AG04450 (cell line): Measurements from ENCODE around the gene ZSCAN1. TPM values are rescaled to one million over a fixed set of nuclear protein-coding genes. Genes with fewer than 3 reads are reported as not detected.

Experiments used
- CTCF ChIA-PET: fragments of 300-600, 350-600 bp; formaldehyde crosslinking; extraction: SDS; loops from one replicate; lab custom pipeline; 2022; ENCODE audit warnings: antibody characterized with exemption, inconsistent platforms; lab: Charles Lee
- POLR2A ChIA-PET: fragments of 350-600 bp; formaldehyde crosslinking; extraction: SDS; loops from one replicate; lab custom pipeline; 2021; ENCODE audit warnings: antibody characterized with exemption, inconsistent platforms; lab: Yijun Ruan, JAX
- DNase-seq: peaks from one replicate; pipeline ENCODE4 v3.0.0-alpha.2; 2011; ENCODE audit warnings: low read depth, low spot score
- H3K27ac ChIP-seq: one replicate; pipeline ENCODE4 v1.5.1; 2012; ENCODE audit warnings: low read depth, low read length, control low read depth
- H3K27me3 ChIP-seq: one replicate; pipeline ENCODE4 v1.6.0; 2012; ENCODE audit warnings: low read length; ENCODE audit not compliant: control insufficient read depth, insufficient read depth
- H3K4me3 ChIP-seq: 2 replicates; pipeline ENCODE4 v1.5.1; 2011; ENCODE audit warnings: mild to moderate bottlenecking, low read depth, low read length, control low read depth
- H3K9me3 ChIP-seq: 2 replicates; pipeline ENCODE4 v1.5.1; 2012; ENCODE audit warnings: low read length; ENCODE audit not compliant: control insufficient read depth, insufficient read depth
- polyA plus RNA-seq: library from polyadenylated mRNA; depleted of rRNA; stranded (reverse); fragments of >200 nt; gene quantifications from 2 replicates; pipeline ENCODE4 v1.2.3, GENCODE V29; 2011; rRNA removed
- TF ChIP-seq, protein P1 (sequence below): IDR thresholded peaks from 2 replicates; pipeline ENCODE4 v1.5.1; 2011; ENCODE audit warnings: low read depth, low read length, control low read depth, inconsistent platforms

ZSCAN1 gene
- polyA plus RNA-seq, 1 experiment: not detected

- no peak for DNase-seq
- CTCF ChIA-PET: interaction anchor here (1.3 kb wide), 1 partner anchor 57 kb away, joined by 3 read pairs; no protein-coding TSS in a partner anchor
- peak overlapping the region; percentile 68 for H3K4me3 ChIP-seq
- H3K9me3 ChIP-seq: peaks cover 78% of the 10 kb centered on the region
- POLR2A ChIA-PET: interaction anchor here (0.6 kb wide), 1 partner anchor 84 kb away, joined by 3 read pairs; the partner anchor contains the start of gene ZNF274
- peak overlapping the region; percentile 90 for H3K27ac ChIP-seq
- H3K27me3 ChIP-seq: no peaks in the 10 kb centered on the region
- TF ChIP-seq, protein P1, sequence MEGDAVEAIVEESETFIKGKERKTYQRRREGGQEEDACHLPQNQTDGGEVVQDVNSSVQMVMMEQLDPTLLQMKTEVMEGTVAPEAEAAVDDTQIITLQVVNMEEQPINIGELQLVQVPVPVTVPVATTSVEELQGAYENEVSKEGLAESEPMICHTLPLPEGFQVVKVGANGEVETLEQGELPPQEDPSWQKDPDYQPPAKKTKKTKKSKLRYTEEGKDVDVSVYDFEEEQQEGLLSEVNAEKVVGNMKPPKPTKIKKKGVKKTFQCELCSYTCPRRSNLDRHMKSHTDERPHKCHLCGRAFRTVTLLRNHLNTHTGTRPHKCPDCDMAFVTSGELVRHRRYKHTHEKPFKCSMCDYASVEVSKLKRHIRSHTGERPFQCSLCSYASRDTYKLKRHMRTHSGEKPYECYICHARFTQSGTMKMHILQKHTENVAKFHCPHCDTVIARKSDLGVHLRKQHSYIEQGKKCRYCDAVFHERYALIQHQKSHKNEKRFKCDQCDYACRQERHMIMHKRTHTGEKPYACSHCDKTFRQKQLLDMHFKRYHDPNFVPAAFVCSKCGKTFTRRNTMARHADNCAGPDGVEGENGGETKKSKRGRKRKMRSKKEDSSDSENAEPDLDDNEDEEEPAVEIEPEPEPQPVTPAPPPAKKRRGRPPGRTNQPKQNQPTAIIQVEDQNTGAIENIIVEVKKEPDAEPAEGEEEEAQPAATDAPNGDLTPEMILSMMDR: no peak
Measured at GRCh38 chr19:58098682-58098998, 64.8 kb downstream of the ZSCAN1 start.

Other genes with a start within 250 kb of the ZSCAN1 start
- 2.8 and 2.9 TPM in 2 replicates for gene ZNF552, start 219.1 kb upstream of the ZSCAN1 start, polyA plus RNA-seq
- 5.7 TPM in 2 replicates for gene ZNF587B, start 203.7 kb upstream of the ZSCAN1 start, polyA plus RNA-seq
- 15.7 and 18.3 TPM in 2 replicates for gene ZNF587, start 184.2 kb upstream of the ZSCAN1 start, polyA plus RNA-seq
- gene ZNF814, start 145.0 kb upstream of the ZSCAN1 start, polyA plus RNA-seq: 5.4 and 5.6 TPM in 2 replicates
- 6.2 and 8.4 TPM in 2 replicates for gene ZNF417, start 117.4 kb upstream of the ZSCAN1 start, polyA plus RNA-seq
- gene ZNF418, start 98.6 kb upstream of the ZSCAN1 start, polyA plus RNA-seq: 2.7 and 3.1 TPM in 2 replicates
- gene ZNF256, start 86.3 kb upstream of the ZSCAN1 start, polyA plus RNA-seq: 3.6 and 4.6 TPM in 2 replicates
- 0.10 and 0.27 TPM in 2 replicates for gene C19orf18, start 59.5 kb upstream of the ZSCAN1 start, polyA plus RNA-seq
- gene ZNF606, start 31.2 kb upstream of the ZSCAN1 start, polyA plus RNA-seq: 4.9 TPM in 2 replicates
- gene ZNF135, start 25.3 kb downstream of the ZSCAN1 start, polyA plus RNA-seq: 6.4 and 6.6 TPM in 2 replicates
- 12.7 and 15.2 TPM in 2 replicates for gene ZSCAN18, start 64.2 kb downstream of the ZSCAN1 start, polyA plus RNA-seq
- 9.5 and 10.2 TPM in 2 replicates for gene ZNF329, start 116.8 kb downstream of the ZSCAN1 start, polyA plus RNA-seq
- gene ZNF274, start 149.0 kb downstream of the ZSCAN1 start, polyA plus RNA-seq: 13.0 and 13.2 TPM in 2 replicates
- gene ZNF544, start 194.9 kb downstream of the ZSCAN1 start, polyA plus RNA-seq: 26.4 and 27.5 TPM in 2 replicates
- 3.2 and 3.5 TPM in 2 replicates for gene ZNF8, start 244.9 kb downstream of the ZSCAN1 start, polyA plus RNA-seq